BJ (cell line): ENCODE data around the gene LRRC71. TPM values are rescaled to one million over a fixed set of nuclear protein-coding genes. Genes with fewer than 3 reads are reported as not detected.

Experiments used
- CTCF ChIA-PET: fragments of 350-600 bp; formaldehyde crosslinking; extraction: SDS; loops from one replicate; lab custom pipeline; 2021; ENCODE audit warnings: antibody characterized with exemption, inconsistent platforms; lab: Yijun Ruan, JAX
- POLR2A ChIA-PET: fragments of 300-600 bp; sonication (Branson Sonifier 250); formaldehyde crosslinking; extraction: SDS; loops from one replicate; lab custom pipeline; 2021; ENCODE audit warnings: antibody characterized with exemption; lab: Charles Lee
- DNase-seq: peaks from one replicate; pipeline ENCODE4 v3.0.0-alpha.2; 2011; ENCODE audit warnings: low read depth
- H3K27me3 ChIP-seq: 2 replicates; pipeline ENCODE4 v1.6.0; 2011; ENCODE audit warnings: low read length; ENCODE audit not compliant: control insufficient read depth, insufficient read depth
- H3K36me3 ChIP-seq: 2 replicates; pipeline ENCODE4 v1.5.1; 2011; ENCODE audit warnings: low read length; ENCODE audit not compliant: control insufficient read depth, insufficient read depth
- H3K4me3 ChIP-seq: 2 replicates; pipeline ENCODE4 v1.5.1; 2011; ENCODE audit warnings: low read depth, mild to moderate bottlenecking, control low read depth, low read length
- polyA plus RNA-seq: library from polyadenylated mRNA; depleted of rRNA; stranded (reverse); fragments of >200 nt; gene quantifications from 2 replicates; pipeline ENCODE4 v1.2.3, GENCODE V29; 2011
- TF ChIP-seq, protein P1 (sequence below): IDR thresholded peaks from 2 replicates; pipeline ENCODE4 v1.5.1; 2011; ENCODE audit warnings: low read depth, mild to moderate bottlenecking, control low read depth, inconsistent platforms, low read length, moderate library complexity; ENCODE audit not compliant: insufficient read depth

The LRRC71 gene
- polyA plus RNA-seq, 1 experiment, result 1.2 TPM

DNA sequence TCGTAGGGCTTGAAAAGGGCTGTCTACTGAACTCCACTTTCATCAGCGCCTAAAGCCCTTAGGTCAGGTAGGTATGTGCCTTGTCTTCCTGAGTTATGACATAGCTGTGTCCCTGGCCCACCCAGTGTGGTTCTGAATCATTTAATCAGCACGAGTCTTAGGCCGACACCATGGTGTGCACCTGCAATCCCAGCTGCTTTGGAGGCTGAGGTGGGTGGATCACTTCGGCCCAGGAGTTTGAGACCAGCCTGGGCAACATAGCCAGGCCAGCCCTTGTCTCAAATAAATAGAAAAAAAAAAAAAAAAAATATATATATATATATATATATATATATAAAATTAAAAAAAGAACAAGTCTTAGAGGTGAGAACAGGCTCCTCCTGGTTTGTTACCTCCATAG lies 15.8 kb downstream of the LRRC71 start:
- DNase-seq, result no peak
- CTCF ChIA-PET, result interaction anchor here (0.7 to 3.0 kb wide), 5 partner anchors 9 to 138 kb away, joined by 3 to 15 read pairs (median 4); no protein-coding TSS in a partner anchor
- H3K4me3 ChIP-seq, result no peak overlapping the region
- H3K36me3 ChIP-seq, result peaks cover 18% of the 10 kb centered on the region
- POLR2A ChIA-PET, result no interaction called here
- TF ChIP-seq, protein P1, sequence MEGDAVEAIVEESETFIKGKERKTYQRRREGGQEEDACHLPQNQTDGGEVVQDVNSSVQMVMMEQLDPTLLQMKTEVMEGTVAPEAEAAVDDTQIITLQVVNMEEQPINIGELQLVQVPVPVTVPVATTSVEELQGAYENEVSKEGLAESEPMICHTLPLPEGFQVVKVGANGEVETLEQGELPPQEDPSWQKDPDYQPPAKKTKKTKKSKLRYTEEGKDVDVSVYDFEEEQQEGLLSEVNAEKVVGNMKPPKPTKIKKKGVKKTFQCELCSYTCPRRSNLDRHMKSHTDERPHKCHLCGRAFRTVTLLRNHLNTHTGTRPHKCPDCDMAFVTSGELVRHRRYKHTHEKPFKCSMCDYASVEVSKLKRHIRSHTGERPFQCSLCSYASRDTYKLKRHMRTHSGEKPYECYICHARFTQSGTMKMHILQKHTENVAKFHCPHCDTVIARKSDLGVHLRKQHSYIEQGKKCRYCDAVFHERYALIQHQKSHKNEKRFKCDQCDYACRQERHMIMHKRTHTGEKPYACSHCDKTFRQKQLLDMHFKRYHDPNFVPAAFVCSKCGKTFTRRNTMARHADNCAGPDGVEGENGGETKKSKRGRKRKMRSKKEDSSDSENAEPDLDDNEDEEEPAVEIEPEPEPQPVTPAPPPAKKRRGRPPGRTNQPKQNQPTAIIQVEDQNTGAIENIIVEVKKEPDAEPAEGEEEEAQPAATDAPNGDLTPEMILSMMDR, result no peak
- H3K27me3 ChIP-seq, result no peaks in the 10 kb centered on the region

DNA sequence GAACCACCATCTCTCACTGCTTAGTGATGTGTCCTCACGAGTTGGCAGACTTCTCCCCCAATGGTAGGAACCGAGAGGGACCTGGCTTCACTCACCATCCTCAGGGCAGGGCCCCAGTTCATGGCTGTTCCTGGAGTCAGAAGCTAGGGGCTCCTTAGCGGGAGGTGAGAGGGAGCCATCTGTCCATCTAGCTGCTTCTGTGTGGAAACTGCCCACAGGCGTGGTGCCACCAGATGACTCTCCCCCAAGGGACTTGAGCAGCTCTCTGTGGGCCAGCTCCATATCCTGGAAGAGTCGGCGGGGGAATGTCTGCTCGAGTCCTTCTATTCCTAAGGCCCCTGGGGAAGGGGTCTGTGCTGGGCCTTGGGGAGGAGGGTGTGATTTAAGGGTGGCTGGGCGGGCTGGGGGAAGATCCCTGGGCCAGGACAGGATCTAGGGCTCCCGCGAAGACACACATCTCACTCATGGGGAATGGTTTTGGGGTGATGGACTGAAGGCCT lies 16.3 kb downstream of the LRRC71 start:
- H3K4me3 ChIP-seq, result no peak overlapping the region
- peaks cover 19% of the 10 kb centered on the region for H3K36me3 ChIP-seq
- H3K27me3 ChIP-seq, result no peaks in the 10 kb centered on the region
- CTCF ChIA-PET, result interaction anchor here (0.7 to 3.0 kb wide), 5 partner anchors 9 to 137 kb away, joined by 3 to 15 read pairs (median 4); no protein-coding TSS in a partner anchor
- DNase-seq, result no peak
- TF ChIP-seq, protein P1, result no peak
- POLR2A ChIA-PET, result no interaction called here

DNA sequence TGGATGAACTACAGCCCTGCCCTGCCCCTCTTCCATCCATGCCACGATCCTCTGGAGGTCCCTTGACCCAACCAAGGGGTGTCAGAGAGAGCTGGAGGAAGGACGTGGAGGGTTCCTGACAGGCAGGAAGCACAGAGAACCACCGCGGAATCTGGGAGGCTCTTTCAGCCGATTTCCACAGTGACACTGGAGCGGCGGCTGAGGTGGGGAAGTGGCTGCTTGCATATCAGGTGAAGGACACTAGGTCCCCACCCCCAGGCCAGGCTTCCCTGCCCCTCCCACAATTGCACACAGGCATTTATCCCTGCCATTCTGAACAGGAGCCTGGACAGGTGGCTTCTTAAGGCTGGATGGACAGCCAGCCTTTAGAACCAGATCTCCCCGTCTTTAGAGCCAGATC lies 17.5 kb downstream of the LRRC71 start:
- Histone ChIP-seq H3K4me3 (no peak overlapping the region), H3K36me3 (peaks cover 22% of the 10 kb centered on the region), H3K27me3 (no peaks in the 10 kb centered on the region)
- TF ChIP-seq, protein P1, result no peak
- no peak for DNase-seq
- ChIA-PET POLR2A (no interaction called here), CTCF (interaction anchor here (0.8 to 3.0 kb wide), 5 partner anchors 9 to 46 kb away, joined by 3 to 15 read pairs (median 7); no protein-coding TSS in a partner anchor)

DNA sequence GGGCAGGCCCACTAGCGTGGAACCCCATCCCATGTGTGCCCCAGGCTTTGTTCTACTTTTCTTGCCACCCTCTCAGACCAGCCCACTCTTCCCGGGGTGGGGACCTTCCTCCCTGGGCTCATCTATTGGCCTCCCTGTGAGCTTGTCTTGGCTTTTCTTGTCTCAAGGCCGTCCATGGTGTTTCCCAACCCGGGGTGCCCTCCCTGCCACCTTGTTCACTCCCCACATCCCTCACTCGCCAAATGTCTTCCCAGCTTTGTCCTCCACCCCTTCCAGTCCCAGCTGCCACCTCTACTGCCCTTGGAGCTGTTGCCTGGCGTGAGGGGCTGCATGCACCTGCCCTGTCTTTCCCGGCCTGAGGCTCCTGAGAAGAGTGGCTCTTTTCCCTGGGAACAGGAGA lies 18.4 kb downstream of the LRRC71 start:
- Histone ChIP-seq H3K4me3 (no peak overlapping the region), H3K36me3 (peaks cover 22% of the 10 kb centered on the region), H3K27me3 (no peaks in the 10 kb centered on the region)
- ChIA-PET CTCF (interaction anchor here (0.8 to 3.0 kb wide), 2 partner anchors 11 to 47 kb away, joined by 3 to 15 read pairs; no protein-coding TSS in a partner anchor), POLR2A (no interaction called here)
- DNase-seq, result no peak
- TF ChIP-seq, protein P1, result no peak

DNA sequence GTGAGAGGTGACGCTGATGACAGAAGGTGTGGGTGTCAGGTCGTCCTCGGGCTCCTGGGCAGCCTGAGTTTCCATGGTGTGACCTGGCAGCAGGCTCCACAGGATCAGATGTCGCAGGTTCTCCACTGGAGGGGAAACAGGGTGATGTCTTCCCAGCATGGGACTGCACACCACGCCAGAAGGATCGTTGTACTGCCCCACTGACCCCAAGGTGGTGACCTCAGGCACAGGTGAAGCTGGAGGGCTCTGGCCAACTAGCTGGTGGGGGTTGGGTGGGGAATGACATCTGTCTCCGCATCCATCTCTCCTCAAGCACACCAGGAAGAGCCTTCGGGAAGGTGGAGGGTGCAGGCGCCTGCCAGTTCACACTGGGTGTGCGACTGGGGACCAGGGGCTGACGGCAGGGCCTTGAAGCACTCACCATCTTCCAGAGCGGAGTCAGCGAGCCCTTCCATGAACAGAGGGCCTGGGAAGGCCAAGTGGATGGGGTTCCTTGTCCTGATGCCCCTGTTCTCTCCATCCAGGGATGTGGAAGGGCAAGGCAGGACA lies 19.4 kb downstream of the LRRC71 start:
- CTCF ChIA-PET, result interaction anchor here (1.1 kb wide), 1 partner anchor 12 kb away, joined by 5 read pairs; no protein-coding TSS in a partner anchor
- H3K4me3 ChIP-seq, result no peak overlapping the region
- TF ChIP-seq, protein P1, result no peak
- H3K27me3 ChIP-seq, result no peaks in the 10 kb centered on the region
- DNase-seq, result no peak
- H3K36me3 ChIP-seq, result peaks cover 25% of the 10 kb centered on the region
- POLR2A ChIA-PET, result no interaction called here
